Suppressor macrophage (primary cell): Measurements from ENCODE around the gene NUBPL.
"Not testable (repeated sequence)": the region's sequence is repeated elsewhere in the genome, so short reads cannot be mapped to it uniquely, and the experiment has no call there.

ENCODE experiments used
- DNase-seq, 4 experiments: peaks; one replicate each; pipeline ENCODE4 v3.0.0-alpha.2; 2020 to 2022

Gene NUBPL

DNA sequence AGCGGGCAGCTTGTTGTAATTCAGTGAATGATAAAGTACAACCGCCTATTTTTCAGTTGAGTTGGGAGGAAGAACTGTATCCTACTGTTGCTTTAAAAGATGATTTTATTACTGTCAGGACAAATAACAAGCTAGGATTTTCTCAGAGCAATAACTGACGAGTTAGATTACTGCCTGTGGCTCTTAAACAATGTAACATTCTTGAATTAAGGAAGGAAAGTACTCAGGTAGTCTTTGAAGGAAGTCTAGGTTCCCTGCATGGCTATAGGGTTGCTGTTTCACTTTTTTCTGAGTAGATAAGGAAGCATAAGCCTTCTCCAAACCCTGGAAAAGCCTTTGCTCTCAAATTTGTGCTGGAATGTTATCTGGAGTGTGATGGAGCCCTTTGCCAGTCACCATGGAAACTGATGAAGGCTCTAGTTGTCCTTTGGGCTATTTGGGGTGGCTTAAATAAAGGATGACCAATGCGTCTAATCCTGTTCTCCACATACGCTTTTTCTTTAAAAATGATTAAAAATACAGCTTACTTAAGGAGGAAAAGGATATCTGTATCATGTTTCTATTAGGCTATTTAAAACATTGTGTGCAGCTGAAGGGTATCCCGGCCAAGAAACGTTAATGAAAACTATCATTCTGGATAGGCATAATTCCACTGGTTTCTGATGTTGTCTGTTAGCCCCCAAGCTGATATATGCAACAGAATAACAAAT lies 17.7 kb downstream of the NUBPL start:
- no peak for DNase-seq

DNA sequence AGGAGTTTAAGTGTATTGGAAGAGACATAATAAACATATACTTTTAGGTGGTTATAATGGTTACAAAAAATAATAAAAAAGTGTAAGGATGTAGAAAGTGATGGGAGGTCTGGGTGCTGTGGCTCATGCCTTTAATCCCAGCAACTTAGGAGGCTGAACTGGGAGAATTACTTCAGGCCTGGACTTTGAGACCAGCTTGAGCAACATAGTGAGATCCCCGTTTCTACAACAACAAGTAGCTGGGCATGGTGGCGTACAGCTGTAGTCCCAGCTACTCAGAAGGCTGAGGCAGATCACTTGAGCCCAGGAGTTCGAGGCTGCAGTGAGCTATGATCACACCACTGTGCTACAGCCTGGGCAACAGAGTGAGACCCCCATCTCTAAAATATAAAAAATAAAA lies 19.0 kb downstream of the NUBPL start:
- DNase-seq, result no peak

DNA sequence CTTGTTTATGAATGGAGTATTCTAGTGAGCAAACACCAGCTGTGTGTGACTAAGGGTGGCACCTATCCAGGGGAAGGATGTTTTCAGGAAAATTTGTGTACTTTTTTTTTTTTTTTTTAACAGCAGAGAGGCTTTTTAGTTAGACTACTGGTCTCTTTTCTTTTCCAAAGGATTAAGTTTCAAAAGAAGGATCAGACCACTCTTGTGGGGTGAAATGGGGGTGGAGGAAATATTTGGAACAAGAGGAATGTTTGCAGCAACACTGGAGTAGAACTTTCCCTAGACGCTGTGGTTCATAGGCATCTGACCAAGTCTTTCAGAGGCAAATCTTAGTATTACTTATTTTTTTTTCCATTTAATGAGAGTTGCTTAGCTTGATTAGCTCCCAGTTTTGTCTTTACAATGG lies 21.1 kb downstream of the NUBPL start:
- DNase-seq, result no peak

DNA sequence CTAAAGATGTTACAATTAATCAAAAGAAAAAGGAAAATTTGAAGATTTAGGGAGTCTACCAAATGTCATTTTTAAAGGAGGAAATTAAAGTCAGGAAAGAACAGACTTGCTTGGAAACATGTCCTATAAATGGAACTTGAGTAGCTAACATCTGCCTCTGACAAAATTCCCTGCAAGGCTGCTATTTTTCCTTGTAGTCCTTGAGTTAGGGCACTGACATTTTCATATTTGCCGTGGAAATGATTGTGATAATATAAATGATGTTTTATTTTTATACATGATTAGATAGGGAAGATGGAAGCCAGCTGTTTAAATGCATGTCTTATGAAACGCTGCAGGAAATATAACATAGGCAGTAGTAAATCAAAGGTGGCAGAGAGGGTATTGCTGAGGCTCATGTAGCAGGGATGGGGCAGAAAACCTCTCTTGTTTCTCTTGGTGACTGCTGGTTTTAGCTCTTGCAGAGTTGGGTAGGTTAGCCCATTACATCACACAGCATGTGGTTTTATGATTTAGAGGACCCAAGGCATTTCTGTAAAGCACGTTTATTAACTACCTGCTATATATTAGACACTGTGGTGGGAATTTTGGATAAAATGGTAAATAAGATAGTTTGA lies 21.7 kb downstream of the NUBPL start:
- DNase-seq, result no peak

DNA sequence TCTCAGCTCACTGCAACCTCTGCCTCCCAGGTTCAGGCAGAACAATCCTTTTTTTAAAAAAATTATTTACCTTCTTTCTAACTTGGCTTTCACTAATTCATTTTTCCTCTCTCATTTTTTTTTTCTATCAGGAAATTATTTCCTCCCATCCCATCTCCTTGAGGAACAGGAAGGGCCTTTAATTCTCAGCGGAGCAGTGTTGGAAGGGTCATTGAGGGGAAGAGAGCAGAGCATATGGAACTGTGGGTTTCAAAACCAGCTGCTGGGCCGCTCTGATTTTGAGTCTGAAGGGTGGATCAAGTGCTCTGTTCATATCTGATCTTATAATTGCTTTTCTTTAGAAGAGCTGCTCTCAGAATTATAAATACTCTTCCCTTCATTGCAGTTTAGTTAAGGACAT lies 29.0 kb downstream of the NUBPL start:
- DNase-seq, result no peak

DNA sequence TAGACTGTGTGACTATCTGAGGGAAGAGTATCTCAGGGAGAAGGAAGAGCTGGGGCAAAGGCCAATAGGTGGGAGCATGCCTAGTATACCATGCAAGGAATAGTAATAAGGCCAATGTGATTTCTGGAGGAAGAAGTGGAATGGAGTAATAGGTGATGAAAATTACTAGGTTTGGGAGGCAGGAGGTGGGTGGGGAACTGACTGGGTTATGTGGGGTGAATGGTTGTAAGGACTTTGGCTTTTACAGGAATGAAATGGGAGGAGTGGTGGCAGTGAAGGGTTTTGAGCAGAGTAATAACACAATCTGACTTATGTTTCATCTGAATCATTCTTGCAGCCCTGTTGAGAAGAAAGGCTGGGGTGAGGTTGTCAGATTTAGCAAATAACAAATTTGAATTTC lies 30.9 kb downstream of the NUBPL start:
- DNase-seq, result peak in 3 of 4 experiments; percentile 4 to 21 (median 8)

DNA sequence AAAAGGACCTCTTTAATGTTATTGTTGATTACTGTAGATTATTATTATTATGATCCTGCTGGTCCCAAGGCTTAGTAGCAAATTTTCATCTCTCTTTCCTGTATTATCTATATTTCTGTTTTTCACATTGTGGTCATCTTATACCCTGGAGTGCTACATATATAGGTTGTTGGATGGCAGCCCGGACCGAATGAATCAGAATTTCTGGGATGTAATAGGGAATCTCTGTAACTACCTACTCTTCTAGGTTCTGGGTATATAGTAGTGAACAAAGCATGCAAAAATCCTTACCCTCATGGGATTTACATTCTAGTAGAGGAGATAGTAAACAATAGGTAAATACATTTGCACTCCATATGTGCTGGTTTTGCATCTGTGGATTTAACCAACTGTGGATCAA lies 31.4 kb downstream of the NUBPL start:
- DNase-seq, result no peak

DNA sequence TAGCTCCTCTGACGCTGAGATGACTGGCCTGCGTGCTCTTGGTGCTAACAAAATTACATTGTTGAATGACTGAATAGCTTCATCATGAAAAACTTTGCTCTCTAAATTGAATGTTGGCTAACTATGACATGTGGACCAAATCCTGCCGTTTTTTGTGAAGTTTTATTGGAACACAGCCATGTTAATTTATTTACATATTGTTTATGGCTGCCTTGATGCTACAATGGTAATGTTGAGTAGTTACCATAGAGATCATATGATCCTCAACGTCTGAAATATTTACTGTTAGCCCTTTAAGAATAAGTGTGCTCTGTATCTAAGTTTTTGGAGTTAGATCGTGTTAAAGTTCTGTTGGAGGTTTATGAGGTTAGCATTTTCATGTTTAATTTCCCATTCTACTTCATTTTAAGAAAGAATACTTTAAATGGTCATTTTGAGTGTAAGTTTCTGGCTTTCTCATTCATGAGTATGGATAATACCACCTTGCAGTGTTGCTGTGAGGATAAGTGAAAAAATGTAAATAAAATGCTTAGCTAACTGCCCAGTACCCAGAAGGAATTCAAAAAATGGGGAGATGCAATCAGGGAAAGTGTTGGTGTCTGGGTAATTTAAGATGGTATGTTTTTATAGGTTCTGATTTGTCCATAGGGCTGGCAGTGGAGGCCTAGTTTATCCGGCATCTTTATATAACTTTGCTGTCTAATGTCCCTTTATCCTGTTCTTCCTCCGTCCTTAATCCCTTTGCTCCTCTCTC lies 35.3 kb downstream of the NUBPL start:
- DNase-seq, result no peak

DNA sequence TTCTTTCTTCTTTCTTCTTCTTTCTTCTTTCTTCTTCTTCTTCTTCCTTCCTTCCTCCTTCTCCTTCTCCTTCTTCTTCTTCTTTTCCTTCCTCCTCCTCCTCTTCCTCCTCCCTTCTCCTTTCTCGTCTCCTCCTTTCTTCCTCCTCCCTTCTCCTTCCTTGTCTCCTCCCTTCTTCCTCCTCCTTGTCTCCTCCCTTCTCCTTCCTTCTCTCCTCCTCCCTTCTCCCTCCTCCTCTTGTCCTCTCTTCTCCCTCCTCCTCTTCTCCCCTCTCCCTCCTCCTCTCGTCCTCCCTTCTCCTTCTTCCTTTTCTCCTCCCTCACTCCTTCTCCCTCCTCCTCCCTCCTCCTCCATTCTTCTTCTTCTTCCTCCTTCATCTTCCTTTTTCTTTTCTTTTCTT lies 44.5 kb downstream of the NUBPL start:
- DNase-seq, result no peak

DNA sequence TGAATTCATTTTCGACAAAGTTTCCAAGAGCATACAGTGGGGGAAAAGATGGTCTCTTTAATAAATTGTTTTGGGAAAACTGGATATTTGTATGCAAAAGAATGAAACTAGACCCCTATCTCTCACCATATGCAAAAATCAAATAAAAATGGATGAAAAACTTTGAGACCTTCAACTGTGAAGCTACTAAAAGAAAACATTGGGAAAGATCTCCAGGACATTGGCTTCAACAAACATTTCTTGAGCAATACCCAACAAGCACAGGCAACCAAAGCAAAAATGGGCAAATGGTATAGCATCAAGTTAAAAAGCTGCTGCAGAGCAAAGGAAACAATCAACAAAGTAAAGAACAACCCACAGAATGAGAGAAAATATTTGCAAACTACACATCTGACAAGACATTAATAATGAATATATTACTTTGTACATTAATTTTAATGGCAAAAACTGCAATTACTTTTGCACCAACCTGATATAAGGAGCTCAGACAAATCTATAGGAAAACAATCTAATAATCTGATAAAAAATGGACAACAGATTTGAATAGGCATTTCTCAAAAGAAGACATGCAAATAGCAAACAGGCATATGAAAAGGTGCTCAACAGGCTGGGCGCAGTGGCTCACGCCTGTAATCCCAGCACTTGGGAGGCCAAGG lies 50.7 kb downstream of the NUBPL start:
- DNase-seq, result no peak

DNA sequence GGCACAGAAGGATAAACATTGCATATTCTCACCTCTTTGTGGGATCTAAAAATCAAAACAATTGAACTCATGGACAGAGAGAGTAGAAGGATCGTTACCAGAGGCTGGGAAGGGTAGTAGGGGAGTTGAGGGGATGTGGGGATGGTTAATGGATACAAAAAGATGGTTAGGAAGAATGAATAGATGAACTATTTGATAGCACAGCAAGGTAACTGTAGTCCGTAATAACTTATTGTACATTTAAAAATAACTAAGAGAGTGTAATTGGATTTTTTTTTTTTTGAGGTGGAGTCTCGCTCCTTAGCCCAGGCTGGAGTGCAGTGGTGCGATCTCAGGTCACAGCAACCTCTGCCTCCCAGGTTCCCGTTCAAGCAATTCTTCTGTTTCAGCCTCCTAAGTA lies 52.0 kb downstream of the NUBPL start:
- DNase-seq, result no peak

DNA sequence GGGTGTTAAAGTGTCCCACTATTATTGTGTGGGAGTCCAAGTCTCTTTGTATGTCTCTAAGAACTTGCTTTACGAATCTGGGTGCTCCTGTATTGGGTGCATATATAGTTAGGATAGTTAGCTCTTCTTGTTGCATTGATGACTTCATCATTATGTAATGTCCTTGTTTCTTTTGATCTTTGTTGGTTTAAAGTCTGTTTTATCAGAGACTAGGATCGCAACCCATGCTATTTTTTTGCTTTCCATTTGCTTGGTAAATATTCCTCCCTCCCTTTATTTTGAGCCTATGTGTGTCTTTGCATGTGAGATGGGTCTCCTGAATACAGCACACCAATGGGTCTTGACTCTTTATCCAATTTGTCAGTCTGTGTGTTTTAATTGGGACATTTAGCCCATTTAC lies 57.7 kb downstream of the NUBPL start:
- not testable (repeated sequence) for DNase-seq

DNA sequence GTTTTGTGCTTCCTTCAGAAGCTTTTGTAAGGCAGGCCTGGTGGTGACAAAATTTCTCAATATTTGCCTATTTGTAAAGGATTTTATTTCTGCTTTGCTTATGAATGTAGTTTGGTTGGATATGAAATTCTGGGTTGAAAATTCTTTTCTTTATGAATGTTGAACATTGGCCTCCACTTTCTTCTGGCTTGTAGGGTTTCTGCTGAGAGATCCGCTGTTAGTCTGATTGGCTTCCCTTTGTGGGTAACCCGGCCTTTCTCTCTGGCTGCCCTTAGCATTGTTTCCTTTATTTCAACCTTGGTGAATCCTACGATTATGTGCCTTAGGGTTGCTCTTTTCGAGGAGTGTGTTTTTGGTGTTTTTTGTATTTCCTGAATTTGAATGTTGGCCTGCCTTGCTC lies 58.2 kb downstream of the NUBPL start:
- no peak for DNase-seq

DNA sequence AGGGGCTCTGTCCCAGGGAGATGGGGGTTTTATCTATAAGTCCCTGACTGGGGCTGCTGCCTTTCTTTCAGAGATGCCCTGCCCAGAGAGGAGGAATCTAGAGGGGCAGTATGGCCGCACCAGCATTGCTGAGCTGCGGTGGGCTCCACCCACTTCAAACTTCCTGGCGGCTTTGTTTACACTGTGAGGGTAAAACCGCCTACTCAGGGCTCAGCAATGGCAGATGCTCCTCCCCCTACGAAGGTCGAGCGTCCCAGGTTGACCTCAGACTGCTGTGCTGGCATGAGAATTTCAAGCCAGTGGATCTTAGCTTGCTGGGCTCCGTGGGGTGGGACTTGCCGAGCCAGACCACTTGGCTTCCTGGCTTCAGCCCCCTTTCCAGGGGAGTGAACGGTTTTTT lies 59.7 kb downstream of the NUBPL start:
- DNase-seq, result not testable (repeated sequence)

DNA sequence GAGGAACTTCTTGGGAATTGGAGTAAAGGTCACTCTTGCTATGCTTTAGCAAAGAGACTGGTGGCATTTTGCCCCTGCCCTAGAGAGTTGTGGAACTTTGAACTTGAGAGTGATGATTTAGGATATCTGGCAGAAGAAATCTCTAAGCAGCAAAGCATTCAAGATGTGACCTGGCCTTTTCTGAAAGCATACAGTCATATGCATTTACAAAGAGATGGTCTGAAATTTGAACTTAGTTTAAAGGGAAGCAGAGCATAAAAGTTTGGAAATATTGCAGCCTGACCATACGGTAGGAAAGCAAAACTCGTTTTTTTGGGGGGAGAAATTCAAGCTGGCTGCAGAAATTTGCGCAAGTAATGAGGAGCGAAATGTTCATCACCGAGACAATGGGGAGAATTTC lies 60.9 kb downstream of the NUBPL start:
- no peak for DNase-seq

DNA sequence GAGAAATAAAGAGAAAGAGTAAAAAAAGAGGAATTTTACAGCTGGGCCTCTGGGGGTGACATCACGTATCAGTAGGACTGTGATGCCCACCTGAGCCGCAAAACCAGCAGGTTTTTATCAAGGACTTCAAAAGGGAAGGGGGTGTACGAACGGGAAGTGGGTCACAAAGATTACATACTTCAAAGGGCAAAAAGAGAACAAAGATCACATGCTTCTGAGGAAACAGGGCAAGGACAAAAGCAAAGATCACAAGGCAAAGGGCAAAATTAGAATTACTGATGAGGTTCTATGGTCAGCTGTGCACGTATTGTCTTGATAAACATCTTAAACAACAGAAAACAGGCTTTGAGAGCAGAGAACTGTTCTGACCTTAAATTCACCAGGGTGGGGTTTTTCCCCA lies 91.7 kb downstream of the NUBPL start:
- not testable (repeated sequence) for DNase-seq

DNA sequence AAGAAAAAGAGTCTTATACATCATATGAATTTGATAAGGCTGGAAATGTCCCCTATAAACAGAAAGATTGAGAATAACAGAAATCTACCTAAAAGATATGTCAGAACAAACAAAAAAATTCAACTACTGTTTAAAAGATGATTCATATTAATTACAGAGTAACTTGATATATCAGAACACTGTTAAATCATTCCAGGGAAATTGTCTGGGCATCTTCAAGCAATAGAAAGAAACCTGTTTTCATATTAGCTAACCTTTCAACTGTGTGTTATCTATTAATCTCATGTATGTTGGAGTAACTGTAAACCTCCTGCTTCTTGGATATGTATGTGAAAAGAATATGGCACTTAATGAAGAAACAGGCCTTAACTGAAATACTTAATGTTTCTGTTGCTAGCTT lies 96.7 kb downstream of the NUBPL start:
- no peak for DNase-seq

DNA sequence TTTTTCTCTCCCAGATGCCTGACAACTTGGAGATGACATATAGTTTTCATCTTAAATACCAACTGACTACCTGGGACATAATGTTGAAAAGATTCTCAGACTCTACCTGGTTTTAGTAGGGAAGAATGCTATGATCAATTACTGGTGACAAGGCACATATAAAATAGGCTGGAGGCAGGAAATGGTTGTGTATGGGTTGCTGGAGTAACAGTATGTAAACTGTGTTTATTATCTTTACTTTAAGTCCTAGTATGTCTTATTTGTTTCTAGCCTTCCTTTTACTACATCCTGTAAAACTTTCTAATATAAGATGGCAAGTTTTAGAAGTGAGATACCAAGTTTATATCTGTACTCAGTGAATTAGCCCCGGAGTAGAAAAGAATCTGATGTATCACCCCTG lies 98.1 kb downstream of the NUBPL start:
- DNase-seq, result no peak

DNA sequence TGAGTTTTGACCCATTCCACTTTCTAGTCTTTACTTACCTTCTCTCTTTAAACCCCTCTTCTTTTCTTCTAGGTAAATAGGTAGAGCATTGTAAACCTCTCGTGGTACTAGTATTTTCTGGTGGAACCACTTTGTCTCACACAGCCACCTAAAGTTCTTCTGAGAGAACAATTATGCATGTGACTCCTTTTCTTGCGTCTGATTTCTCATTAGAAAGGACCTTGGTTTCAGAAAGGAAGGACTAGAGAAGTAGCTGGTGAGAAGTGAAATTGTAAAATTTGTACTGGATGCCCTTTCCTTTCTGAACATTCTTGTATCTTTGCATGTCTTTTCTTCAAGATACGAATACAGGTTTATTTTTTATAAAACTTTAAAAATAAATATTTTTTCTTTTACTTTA lies 99.0 kb downstream of the NUBPL start:
- no peak for DNase-seq

DNA sequence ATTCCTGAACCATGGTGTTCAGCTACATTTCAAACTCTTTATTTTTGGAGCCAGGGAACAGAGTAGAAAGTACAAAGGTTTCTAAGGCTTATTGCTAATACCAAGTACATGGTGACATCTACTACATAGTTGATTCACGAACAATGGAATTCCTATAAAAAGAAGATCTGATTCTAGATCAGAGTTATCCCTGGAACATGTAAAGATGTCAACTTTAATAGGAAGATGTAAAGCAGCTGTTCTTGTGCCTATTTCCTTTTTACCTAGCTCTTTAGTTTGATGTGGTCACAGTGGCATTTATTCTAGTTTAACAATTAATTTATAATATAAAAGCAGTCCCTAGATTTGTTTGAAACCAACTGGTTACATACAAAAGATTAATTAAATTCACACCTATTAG lies 99.5 kb downstream of the NUBPL start:
- DNase-seq, result no peak

DNA sequence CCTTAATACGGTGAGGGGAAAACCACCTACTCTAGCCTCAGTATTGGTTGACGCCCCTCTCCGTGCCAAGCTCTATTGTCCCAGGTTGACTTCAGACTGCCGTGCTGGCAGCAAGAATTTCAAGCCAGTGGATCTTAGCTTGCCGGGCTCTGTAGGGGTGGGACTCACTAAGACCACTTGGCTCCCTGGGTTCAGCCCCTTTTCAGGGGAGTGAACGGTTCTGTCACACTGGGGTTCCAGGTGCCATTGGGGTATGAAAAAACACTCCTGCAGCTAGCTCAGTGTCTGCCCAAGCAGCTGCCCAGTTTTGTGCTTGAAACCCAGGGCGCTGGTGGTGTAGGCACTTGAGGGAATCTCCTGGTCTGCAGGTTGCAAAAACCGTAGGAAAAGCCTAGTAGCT lies 107.1 kb downstream of the NUBPL start:
- DNase-seq, result no peak

DNA sequence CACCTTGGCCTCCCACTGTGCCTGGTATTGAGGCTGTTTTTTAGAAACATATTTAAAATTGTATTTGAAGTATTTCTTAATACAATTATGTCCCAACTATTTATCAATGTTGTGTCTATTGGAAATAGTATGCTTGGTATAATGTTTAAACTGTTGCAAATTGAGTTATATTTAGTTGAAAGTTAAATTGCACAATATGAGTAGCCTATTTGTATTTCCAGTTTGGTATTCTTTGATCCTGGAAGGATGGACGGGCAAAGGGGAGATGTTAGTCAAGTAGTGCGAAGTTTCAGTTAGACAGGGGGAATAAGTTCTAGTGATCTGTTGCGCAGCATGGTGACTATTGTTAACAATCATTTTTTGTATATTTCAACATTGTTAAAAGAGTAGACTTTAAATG lies 111.5 kb downstream of the NUBPL start:
- DNase-seq, result no peak

DNA sequence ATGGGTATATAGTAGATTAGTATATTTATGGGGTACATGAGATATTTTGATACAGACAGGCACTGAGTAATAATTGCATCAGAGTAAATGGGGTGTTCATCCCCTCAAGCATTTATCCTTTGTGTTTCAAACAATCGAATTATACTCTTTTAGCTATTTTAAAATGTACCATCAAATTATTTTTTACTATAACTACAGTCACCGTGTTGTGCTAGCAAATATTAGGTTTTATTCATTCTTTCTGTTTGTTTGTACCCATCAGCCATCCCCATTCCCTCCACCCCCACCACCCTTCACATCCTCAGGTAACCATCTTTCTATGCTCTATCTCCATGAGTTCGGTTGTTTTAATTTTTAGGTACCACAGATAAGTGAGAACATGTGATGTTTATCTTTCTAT lies 115.8 kb downstream of the NUBPL start:
- DNase-seq, result no peak

DNA sequence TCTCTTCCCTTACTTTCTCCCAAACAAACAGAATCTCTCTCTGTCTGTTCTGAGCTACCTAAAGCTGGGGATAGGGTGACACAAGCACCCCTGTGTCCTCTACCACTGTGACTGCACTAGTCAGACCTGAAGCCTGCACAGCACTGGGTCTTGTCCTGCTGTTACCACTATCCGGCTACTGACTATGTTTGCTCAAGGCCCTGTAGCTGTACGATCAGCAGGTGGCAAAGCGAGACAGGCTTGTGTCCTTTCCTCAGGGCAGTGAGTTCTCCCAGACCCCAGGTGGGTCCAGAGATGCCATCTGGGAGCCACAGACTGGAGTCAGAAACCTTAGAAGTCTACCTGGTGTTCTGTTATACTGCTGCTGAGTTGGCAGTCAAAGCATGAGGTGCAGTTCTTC lies 116.4 kb downstream of the NUBPL start:
- DNase-seq, result no peak
